Fibroblast of pulmonary artery (primary cell): ENCODE results near the gene ERI3.

Experiments used
- DNase-seq: peaks from one replicate; pipeline ENCODE4 v3.0.0-alpha.2; 2010; ENCODE audit warnings: low read depth
- H3K4me3 ChIP-seq: replicated peaks from 2 replicates; pipeline ENCODE4 v1.5.1; 2011; ENCODE audit warnings: low read depth, mild to moderate bottlenecking, control low read depth, low read length, moderate library complexity
- CTCF ChIP-seq: IDR thresholded peaks from 2 replicates; pipeline ENCODE4 v1.5.1; 2011; ENCODE audit warnings: mild to moderate bottlenecking, control low read depth, low read length, inconsistent platforms; ENCODE audit errors: missing control alignments

Gene ERI3

GRCh38 chr1:44361478-44361877, 6.4 kb upstream of the ERI3 start:
- peak; percentile 31 for TF ChIP-seq CTCF
- no peak overlapping the region for H3K4me3 ChIP-seq
- peak; percentile 22 for DNase-seq

GRCh38 chr1:44359234-44359935, 4.3 kb upstream of the ERI3 start:
- TF ChIP-seq CTCF, result no peak

GRCh38 chr1:44357710-44358109, 2.7 kb upstream of the ERI3 start:
- DNase-seq, result no peak
- no peak overlapping the region for H3K4me3 ChIP-seq
- no peak for TF ChIP-seq CTCF

More at GRCh38 chr1:44359234-44359935, 4.3 kb upstream of the ERI3 start:
- no peak overlapping the region for H3K4me3 ChIP-seq
- no peak for DNase-seq

- DNase-seq, result no peak
- H3K4me3 ChIP-seq, result peak overlapping the region; percentile 30
- TF ChIP-seq CTCF, result no peak
Observed at GRCh38 chr1:44355582-44356305, 687 bp upstream of the ERI3 start.

- TF ChIP-seq CTCF, result no peak
- DNase-seq, result peak; percentile 20
- H3K4me3 ChIP-seq, result peak overlapping the region; percentile 83
Observed at GRCh38 chr1:44354268-44354839, 703 bp downstream of the ERI3 start.

GRCh38 chr1:44353604-44354003, 1.5 kb downstream of the ERI3 start:
- DNase-seq, result no peak
- no peak for TF ChIP-seq CTCF
- H3K4me3 ChIP-seq, result no peak overlapping the region

- no peak for DNase-seq
- no peak overlapping the region for H3K4me3 ChIP-seq
- no peak for TF ChIP-seq CTCF
Observed at GRCh38 chr1:44351289-44351688, 3.8 kb downstream of the ERI3 start.
